Sigmoid colon (tissue), 4 donors: ENCODE data around the gene PSMD10.

ENCODE experiments used
- CTCF ChIP-seq, 4 experiments: fragments of 450-650 bp in 3 of 4; fragments of 200-600 bp in 1 of 4; IDR thresholded peaks; one replicate each; pipeline ENCODE4 v1.5.1; 2016 to 2019; ENCODE audit warnings: antibody characterized with exemption in 4 of 4, mild to moderate bottlenecking in 3 of 4, moderate library complexity in 2 of 4
- EP300 ChIP-seq, 4 donors: sonication (generic); formaldehyde crosslinking; IDR thresholded peaks; one replicate each; pipeline ENCODE4 v1.6.1; 2017; ENCODE audit warnings: antibody characterized with exemption in 4 of 4
- POLR2A ChIP-seq, 2 donors: fragments of 450-650 bp; IDR thresholded peaks; one replicate each; pipeline ENCODE4 v1.6.1; 2016; ENCODE audit warnings: antibody characterized with exemption in 2 of 2, mild to moderate bottlenecking in 2 of 2, moderate library complexity in 2 of 2
- POLR2AphosphoS5 ChIP-seq, 4 donors: sonication (generic); formaldehyde crosslinking; IDR thresholded peaks; one replicate each; pipeline ENCODE4 v1.6.1; 2017; ENCODE audit warnings: antibody characterized with exemption in 4 of 4

DNA sequence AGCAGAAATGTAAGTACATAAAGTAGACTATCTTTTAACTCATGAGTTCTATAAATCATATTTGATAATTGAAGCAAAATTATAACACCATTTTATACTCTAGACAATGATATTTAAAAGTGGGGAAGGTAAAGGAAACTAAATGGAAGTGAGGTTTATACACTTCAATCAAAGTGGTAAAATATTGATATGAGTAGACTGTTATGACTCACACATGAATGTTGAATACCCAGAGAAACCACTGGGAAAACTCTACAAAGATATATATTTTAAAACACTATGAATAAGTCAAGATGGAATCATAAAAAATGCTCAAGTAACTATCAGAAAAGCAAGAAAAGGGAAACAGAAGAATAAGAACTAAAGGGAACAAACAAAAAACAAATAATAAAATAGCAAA lies 38.1 kb downstream of the PSMD10 start:
- TF ChIP-seq CTCF (IDR thresholded peaks at IDR 0.05) (no peak), POLR2AphosphoS5 (IDR thresholded peaks at IDR 0.05) (no peak), POLR2A (IDR thresholded peaks at IDR 0.05) (no peak), EP300 (IDR thresholded peaks at IDR 0.05) (no peak)
